Neural progenitor cell (in vitro differentiated cells): Measurements from ENCODE around the gene PRTFDC1.

Experiments used
- CTCF ChIP-seq: fragments of 200-600 bp; sonication (generic); IDR thresholded peaks from 2 replicates; pipeline ENCODE4 v1.5.1; 2017; ENCODE audit warnings: antibody characterized with exemption, mild to moderate bottlenecking
- EZH2 ChIP-seq: fragments of 200-600 bp; sonication (generic); IDR thresholded peaks from 2 replicates; pipeline ENCODE4 v1.6.1; 2017; ENCODE audit warnings: antibody characterized with exemption, mild to moderate bottlenecking, moderate library complexity
- EZH2phosphoT487 ChIP-seq: fragments of 200-600 bp; sonication (generic); IDR thresholded peaks from 2 replicates; pipeline ENCODE4 v1.6.1; 2017; ENCODE audit warnings: antibody characterized with exemption

GRCh38 chr10:24951201-24952142 lies 934 bp downstream of the PRTFDC1 start:
- TF ChIP-seq CTCF (no peak), EZH2 (no peak), EZH2phosphoT487 (no peak)
